ENCODE data around the gene MBD3L5. TPM values are rescaled to one million over a fixed set of nuclear protein-coding genes. Genes with fewer than 3 reads are reported as not detected.

The MBD3L5 gene
- total and polyA plus RNA-seq, 2 donors (not counting 3 experiments of a cell fraction or from before 2014, with no cell fraction given), result not detected

- no peaks in the 10 kb centered on the region for H3K79me2 ChIP-seq (ENCODE audit: control insufficient read depth, insufficient read depth, low read length)
- DNase-seq (ENCODE audit: low read depth, low spot score), result no peak
- H3K4me2 ChIP-seq (ENCODE audit: insufficient read depth, low read length), result no peak overlapping the region
- intact Hi-C loops (cut with micrococcal nuclease), result no loop called here
- H3K9me3 ChIP-seq (replicated peaks; ENCODE audit: control insufficient read depth, insufficient read depth, low read length), result no peaks in the 10 kb centered on the region
- no peaks in the 10 kb centered on the region for H3K4me1 ChIP-seq (ENCODE audit: control insufficient read depth, extremely low read depth, insufficient read depth, low read length)
- POLR2A ChIA-PET, result no interaction called here
- no peaks in the 10 kb centered on the region for H4K20me1 ChIP-seq (replicated peaks; ENCODE audit: control insufficient read depth, extremely low read depth, insufficient read depth, low read length)
- H3K9me1 ChIP-seq (replicated peaks; ENCODE audit: control insufficient read depth, extremely low read depth, insufficient read depth, low read length), result no peaks in the 10 kb centered on the region
- no peak overlapping the region for H2AFZ ChIP-seq (ENCODE audit: low read depth, low read length)
- no peaks in the 10 kb centered on the region for H3K36me3 ChIP-seq (ENCODE audit: control insufficient read depth in 2 of 2, extremely low read depth in 1 of 2, insufficient read depth in 2 of 2, low read length in 2 of 2)
- dilution Hi-C loops (cut with MboI; ENCODE audit: extremely low pct_ligation_motif_present, low sequenced_read_pairs), result no loop called here
- no peak overlapping the region for H3K4me3 ChIP-seq (replicated peaks in 1 of 3; ENCODE audit: insufficient read depth in 1 of 3, low read depth in 1 of 3, low read length in 3 of 3)
- no TSS peak for BruUV-seq (replicated peaks)
- CTCF ChIA-PET, result no interaction called here
- H3K27me3 ChIP-seq (ENCODE audit: control insufficient read depth in 2 of 2, insufficient read depth in 2 of 2, low read length in 2 of 2), result no peaks in the 10 kb centered on the region
- no peak for FAIRE-seq
- no peak overlapping the region for H3K27ac ChIP-seq (ENCODE audit: insufficient read depth, low read depth, low read length)
- H3K9ac ChIP-seq (replicated peaks; ENCODE audit: extremely low read depth, insufficient read depth, low read length), result no peak overlapping the region
- TF ChIP-seq EZH2 (IDR thresholded peaks at IDR 0.05; ENCODE audit: borderline replicate concordance, low read depth, low read length, severe bottlenecking) (no peak), GATA2 (IDR thresholded peaks at IDR 0.05; ENCODE audit: insufficient read depth, insufficient read length, low read depth, low read length) (no peak), MAX (IDR thresholded peaks at IDR 0.05; ENCODE audit: insufficient read depth, insufficient read length) (no peak), POLR2A (IDR thresholded peaks at IDR 0.05; ENCODE audit: low read depth, low read length) (no peak)
Observed at GRCh38 chr19:6996810-6997209, 33.6 kb upstream of the MBD3L5 start.

- H3K27ac ChIP-seq (ENCODE audit: insufficient read depth, low read depth, low read length), result no peak overlapping the region
- H3K9ac ChIP-seq (replicated peaks; ENCODE audit: extremely low read depth, insufficient read depth, low read length), result no peak overlapping the region
- H3K79me2 ChIP-seq (ENCODE audit: control insufficient read depth, insufficient read depth, low read length), result no peaks in the 10 kb centered on the region
- no peak overlapping the region for H3K4me2 ChIP-seq (ENCODE audit: insufficient read depth, low read length)
- dilution Hi-C loops (cut with MboI; ENCODE audit: extremely low pct_ligation_motif_present, low sequenced_read_pairs) (no loop called here), intact Hi-C loops (cut with micrococcal nuclease) (no loop called here)
- no peak overlapping the region for H2AFZ ChIP-seq (ENCODE audit: low read depth, low read length)
- H4K20me1 ChIP-seq (replicated peaks; ENCODE audit: control insufficient read depth, extremely low read depth, insufficient read depth, low read length), result no peaks in the 10 kb centered on the region
- no peaks in the 10 kb centered on the region for H3K36me3 ChIP-seq (ENCODE audit: control insufficient read depth in 2 of 2, extremely low read depth in 1 of 2, insufficient read depth in 2 of 2, low read length in 2 of 2)
- H3K9me3 ChIP-seq (replicated peaks; ENCODE audit: control insufficient read depth, insufficient read depth, low read length), result no peaks in the 10 kb centered on the region
- ChIA-PET CTCF (no interaction called here), POLR2A (interaction anchor here (0.7 kb wide), 1 partner anchor 526 kb away, joined by 3 read pairs; no protein-coding TSS in a partner anchor)
- DNase-seq (ENCODE audit: low read depth, low spot score) (no peak), FAIRE-seq (no peak)
- H3K27me3 ChIP-seq (ENCODE audit: control insufficient read depth in 2 of 2, insufficient read depth in 2 of 2, low read length in 2 of 2), result no peaks in the 10 kb centered on the region
- H3K9me1 ChIP-seq (replicated peaks; ENCODE audit: control insufficient read depth, extremely low read depth, insufficient read depth, low read length), result no peaks in the 10 kb centered on the region
- TF ChIP-seq JUN (IDR thresholded peaks at IDR 0.05; ENCODE audit: borderline replicate concordance, insufficient read depth, insufficient read length, low read depth), result no peak
- no peak for TF ChIP-seq POLR2A (IDR thresholded peaks at IDR 0.05; ENCODE audit: low read depth, low read length)
- no peak for TF ChIP-seq FOS (IDR thresholded peaks at IDR 0.05; ENCODE audit: borderline replicate concordance, insufficient read depth, low read length)
- no peak for TF ChIP-seq POLR2AphosphoS5 (IDR thresholded peaks at IDR 0.05; ENCODE audit: insufficient read depth, low read depth, low read length)
- no peak for TF ChIP-seq MYC (IDR thresholded peaks at IDR 0.05; ENCODE audit: low read depth, low read length)
- TF ChIP-seq GATA2 (IDR thresholded peaks at IDR 0.05; ENCODE audit: insufficient read depth, insufficient read length, low read depth, low read length), result no peak
- no peak for TF ChIP-seq EZH2 (IDR thresholded peaks at IDR 0.05; ENCODE audit: borderline replicate concordance, low read depth, low read length, severe bottlenecking)
- no peak for TF ChIP-seq MAX (IDR thresholded peaks at IDR 0.05; ENCODE audit: insufficient read depth, insufficient read length)
- TF ChIP-seq CTCF (IDR thresholded peaks at IDR 0.05; ENCODE audit: extremely low read depth in 1 of 2, insufficient read depth in 1 of 2, low read depth in 1 of 2, low read length in 2 of 2), result no peak
- no peaks in the 10 kb centered on the region for H3K4me1 ChIP-seq (ENCODE audit: control insufficient read depth, extremely low read depth, insufficient read depth, low read length)
- BruUV-seq (replicated peaks), result no TSS peak
- no peak overlapping the region for H3K4me3 ChIP-seq (replicated peaks in 1 of 3; ENCODE audit: insufficient read depth in 1 of 3, low read depth in 1 of 3, low read length in 3 of 3)
Observed at GRCh38 chr19:6997679-6998445, 32.5 kb upstream of the MBD3L5 start.

All from endothelial cell of umbilical vein (primary cell).